ENCODE measurements around the gene CNOT11. TPM values are rescaled to one million over a fixed set of nuclear protein-coding genes. Genes with fewer than 3 reads are reported as not detected.

CNOT11 gene
- total RNA-seq, 2 donors from 2014 or later = 41.0 to 41.4 TPM

- Histone ChIP-seq H3K36me3 (no peaks in the 10 kb centered on the region), H3K4me3 (peak overlapping the region; percentile 88 to 99), H3K27me3 (replicated peaks; ENCODE audit: insufficient read depth) (no peaks in the 10 kb centered on the region), H3K27ac (peak overlapping the region; percentile 90 to 95), H3K9me3 (no peaks in the 10 kb centered on the region), H3K4me1 (replicated peaks) (peaks cover 10% of the 10 kb centered on the region)
- TF ChIP-seq, protein P1, sequence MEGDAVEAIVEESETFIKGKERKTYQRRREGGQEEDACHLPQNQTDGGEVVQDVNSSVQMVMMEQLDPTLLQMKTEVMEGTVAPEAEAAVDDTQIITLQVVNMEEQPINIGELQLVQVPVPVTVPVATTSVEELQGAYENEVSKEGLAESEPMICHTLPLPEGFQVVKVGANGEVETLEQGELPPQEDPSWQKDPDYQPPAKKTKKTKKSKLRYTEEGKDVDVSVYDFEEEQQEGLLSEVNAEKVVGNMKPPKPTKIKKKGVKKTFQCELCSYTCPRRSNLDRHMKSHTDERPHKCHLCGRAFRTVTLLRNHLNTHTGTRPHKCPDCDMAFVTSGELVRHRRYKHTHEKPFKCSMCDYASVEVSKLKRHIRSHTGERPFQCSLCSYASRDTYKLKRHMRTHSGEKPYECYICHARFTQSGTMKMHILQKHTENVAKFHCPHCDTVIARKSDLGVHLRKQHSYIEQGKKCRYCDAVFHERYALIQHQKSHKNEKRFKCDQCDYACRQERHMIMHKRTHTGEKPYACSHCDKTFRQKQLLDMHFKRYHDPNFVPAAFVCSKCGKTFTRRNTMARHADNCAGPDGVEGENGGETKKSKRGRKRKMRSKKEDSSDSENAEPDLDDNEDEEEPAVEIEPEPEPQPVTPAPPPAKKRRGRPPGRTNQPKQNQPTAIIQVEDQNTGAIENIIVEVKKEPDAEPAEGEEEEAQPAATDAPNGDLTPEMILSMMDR (IDR thresholded peaks at IDR 0.05) = no peak
- TF ChIP-seq POLR2A (IDR thresholded peaks at IDR 0.05) (no peak), POLR2AphosphoS5 (IDR thresholded peaks at IDR 0.05) (no peak)
- WGBS = 22% methylated on average over 17 of the region's 17 CpGs
- no peak for DNase-seq (ENCODE audit: low spot score)
- intact Hi-C loops (cut with DNase I) = no loop called here
Measured at GRCh38 chr2:101253703-101254450, 1.2 kb downstream of the CNOT11 start.

GRCh38 chr2:101255501-101255900 is 2.8 kb downstream of the CNOT11 start:
- Histone ChIP-seq H3K4me1 (replicated peaks) (peaks cover 10% of the 10 kb centered on the region), H3K36me3 (no peaks in the 10 kb centered on the region), H3K9me3 (no peaks in the 10 kb centered on the region), H3K27ac (no peak overlapping the region), H3K4me3 (no peak overlapping the region), H3K27me3 (replicated peaks; ENCODE audit: insufficient read depth) (no peaks in the 10 kb centered on the region)
- TF ChIP-seq POLR2AphosphoS5 (IDR thresholded peaks at IDR 0.05) (no peak), POLR2A (IDR thresholded peaks at IDR 0.05) (no peak)
- TF ChIP-seq, protein P1 (IDR thresholded peaks at IDR 0.05) = no peak
- intact Hi-C loops (cut with DNase I) = no loop called here
- WGBS = 91% methylated on average over 3 of the region's 3 CpGs
- no peak for DNase-seq (ENCODE audit: low spot score)

GRCh38 chr2:101256316-101256715 is 3.6 kb downstream of the CNOT11 start:
- no peaks in the 10 kb centered on the region for H3K27me3 ChIP-seq (replicated peaks; ENCODE audit: insufficient read depth)
- intact Hi-C loops (cut with DNase I) = no loop called here
- no peak for DNase-seq (ENCODE audit: low spot score)

DNA sequence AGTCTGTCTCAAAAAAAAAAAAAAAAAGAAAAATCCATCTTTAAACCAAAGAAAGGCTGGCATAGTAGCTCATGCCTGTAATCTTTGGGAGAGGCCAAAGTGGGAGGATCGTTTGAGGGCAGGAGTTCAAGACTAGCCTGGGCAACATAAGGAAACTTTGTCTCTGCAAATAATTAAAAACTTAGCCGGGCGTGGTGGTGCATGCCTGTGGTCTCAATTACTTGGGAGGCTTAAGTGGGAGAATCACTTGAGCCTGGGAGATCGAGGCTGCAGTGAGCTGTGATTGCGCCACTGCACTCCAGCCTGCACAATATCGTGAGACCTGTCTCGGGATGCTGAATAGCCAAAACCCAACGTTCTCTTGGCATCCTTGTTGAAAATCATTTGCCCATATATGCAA is 6.1 kb downstream of the CNOT11 start:
- TF ChIP-seq POLR2AphosphoS5 (IDR thresholded peaks at IDR 0.05) (no peak), POLR2A (IDR thresholded peaks at IDR 0.05) (no peak)
- TF ChIP-seq, protein P1 (IDR thresholded peaks at IDR 0.05) = no peak
- DNase-seq (ENCODE audit: low spot score) = no peak
- Histone ChIP-seq H3K9me3 (no peaks in the 10 kb centered on the region), H3K4me1 (replicated peaks) (peaks cover 10% of the 10 kb centered on the region), H3K27ac (no peak overlapping the region), H3K27me3 (replicated peaks; ENCODE audit: insufficient read depth) (no peaks in the 10 kb centered on the region), H3K4me3 (no peak overlapping the region), H3K36me3 (no peaks in the 10 kb centered on the region)
- intact Hi-C loops (cut with DNase I) = no loop called here
- WGBS = 95% methylated on average over 8 of the region's 8 CpGs

More at GRCh38 chr2:101256316-101256715, 3.6 kb downstream of the CNOT11 start:
- no peak overlapping the region for H3K4me3 ChIP-seq
- H3K27ac ChIP-seq = no peak overlapping the region
- no peaks in the 10 kb centered on the region for H3K36me3 ChIP-seq
- H3K9me3 ChIP-seq = no peaks in the 10 kb centered on the region
- peaks cover 10% of the 10 kb centered on the region for H3K4me1 ChIP-seq (replicated peaks)
- 87% methylated on average over 2 of the region's 2 CpGs for WGBS
- TF ChIP-seq POLR2AphosphoS5 (IDR thresholded peaks at IDR 0.05) = no peak
- TF ChIP-seq, protein P1 (IDR thresholded peaks at IDR 0.05) = no peak
- no peak for TF ChIP-seq POLR2A (IDR thresholded peaks at IDR 0.05)

GRCh38 chr2:101262142-101262541 is 9.5 kb downstream of the CNOT11 start:
- DNase-seq (ENCODE audit: low spot score) = no peak
- no peaks in the 10 kb centered on the region for H3K27me3 ChIP-seq (replicated peaks; ENCODE audit: insufficient read depth)
- no peaks in the 10 kb centered on the region for H3K4me1 ChIP-seq (replicated peaks)
- WGBS = 93% methylated on average over 4 of the region's 4 CpGs
- H3K4me3 ChIP-seq = no peak overlapping the region
- H3K36me3 ChIP-seq = no peaks in the 10 kb centered on the region
- no peak overlapping the region for H3K27ac ChIP-seq
- no peaks in the 10 kb centered on the region for H3K9me3 ChIP-seq
- TF ChIP-seq, protein P1 (IDR thresholded peaks at IDR 0.05) = no peak
- TF ChIP-seq POLR2AphosphoS5 (IDR thresholded peaks at IDR 0.05) = no peak
- intact Hi-C loops (cut with DNase I) = no loop called here
